Suppressor macrophage (primary cell): ENCODE data around the gene MADCAM1.

Experiments used
- DNase-seq, 4 experiments: peaks; one replicate each; pipeline ENCODE4 v3.0.0-alpha.2; 2020 to 2022

The MADCAM1 gene

DNA sequence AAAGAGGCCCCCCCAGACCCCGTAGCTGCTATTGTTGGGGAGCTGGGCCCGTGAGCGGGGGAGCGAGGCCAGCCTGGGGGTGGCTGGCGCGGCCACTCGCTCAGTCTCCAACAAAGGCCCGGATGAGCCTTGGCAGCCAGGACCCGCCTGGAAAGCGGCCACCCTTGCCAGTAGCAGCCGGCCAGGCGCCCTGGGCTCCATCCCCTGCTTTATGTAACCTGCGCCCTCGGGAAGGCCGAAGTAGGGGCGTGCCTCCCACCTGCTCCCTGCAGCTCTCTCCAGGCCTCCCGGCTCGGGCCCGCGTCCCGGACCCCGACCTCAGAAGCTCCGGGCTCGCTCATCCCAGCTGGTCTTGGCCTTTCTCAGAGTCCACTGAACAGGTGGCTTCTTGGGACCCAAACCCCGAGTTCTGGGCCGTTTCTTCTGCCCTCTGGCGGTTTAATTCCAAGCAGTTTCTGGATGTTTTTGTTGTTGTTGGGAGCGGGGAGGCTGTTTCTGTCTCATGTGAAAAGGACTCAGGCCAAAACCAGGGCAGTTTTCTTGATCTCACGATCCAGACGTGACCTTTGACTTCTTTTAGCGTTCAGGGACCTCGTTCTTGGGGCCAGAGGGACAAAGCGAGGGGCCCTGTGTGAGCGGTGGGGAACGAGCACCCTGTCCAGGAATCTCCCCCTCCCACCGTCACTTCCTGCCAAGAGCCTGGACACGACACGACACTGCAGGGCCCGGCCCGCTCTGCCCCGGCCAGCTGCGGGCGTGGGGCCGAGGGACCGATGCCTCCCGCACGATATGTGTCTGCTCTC is 36.5 kb downstream of the MADCAM1 start:
- DNase-seq: peak; percentile 59 to 73 (median 65)

DNA sequence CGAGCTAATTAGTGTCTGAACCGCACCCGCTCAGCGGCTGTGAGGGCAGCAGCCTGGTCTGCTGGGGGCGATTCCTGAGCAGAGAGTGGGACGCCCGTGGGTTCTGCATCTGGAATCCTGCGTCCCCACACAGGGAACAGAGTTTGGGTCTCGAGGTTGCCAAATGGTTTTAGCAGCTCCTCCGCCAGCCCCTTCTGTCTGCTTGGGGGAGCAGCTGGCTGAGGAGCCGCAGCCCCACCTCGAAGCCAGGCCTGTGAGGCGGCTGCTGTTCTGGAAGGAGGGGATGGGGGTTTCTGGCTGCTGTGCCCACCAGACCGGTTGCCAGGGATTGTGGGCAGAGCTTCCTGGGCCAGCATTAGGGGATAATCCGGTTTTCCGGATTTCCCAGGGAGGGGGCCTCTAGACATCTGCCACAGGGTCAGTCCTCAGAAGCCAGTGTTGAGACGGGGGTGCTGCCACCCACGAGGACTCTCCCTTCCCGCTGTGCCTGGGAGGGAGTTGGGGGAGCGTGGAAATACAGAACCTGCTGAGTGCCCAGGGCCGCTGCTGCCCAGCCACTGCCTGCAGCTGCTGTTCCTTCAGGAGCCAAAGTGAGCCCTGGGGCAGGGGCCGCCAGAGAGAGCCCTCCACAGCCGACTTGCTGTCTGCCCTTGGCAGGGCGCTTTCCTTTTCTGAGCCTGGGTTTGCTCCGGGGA is 37.2 kb downstream of the MADCAM1 start:
- no peak for DNase-seq

DNA sequence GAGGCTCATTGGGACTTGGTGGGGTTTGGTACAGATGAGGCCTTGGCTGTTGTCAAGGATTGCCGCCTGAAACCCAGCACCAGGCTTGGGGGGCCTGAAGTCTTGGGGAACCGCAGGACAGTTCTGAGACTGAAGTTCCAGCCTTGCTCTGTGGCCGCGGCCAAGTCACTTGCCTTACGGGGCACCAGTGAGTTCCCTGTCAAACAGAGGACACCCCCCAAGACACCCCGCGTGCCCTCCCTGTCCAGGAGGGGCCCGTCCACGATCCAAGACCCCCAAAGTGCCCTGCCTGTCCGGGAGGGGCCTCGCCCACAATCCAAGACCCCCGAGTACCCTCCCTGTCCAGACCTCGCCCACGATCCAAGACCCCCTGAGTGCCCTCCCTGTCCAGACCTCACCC is 37.8 kb downstream of the MADCAM1 start:
- DNase-seq: peak in 1 of 4 experiments; percentile 27

DNA sequence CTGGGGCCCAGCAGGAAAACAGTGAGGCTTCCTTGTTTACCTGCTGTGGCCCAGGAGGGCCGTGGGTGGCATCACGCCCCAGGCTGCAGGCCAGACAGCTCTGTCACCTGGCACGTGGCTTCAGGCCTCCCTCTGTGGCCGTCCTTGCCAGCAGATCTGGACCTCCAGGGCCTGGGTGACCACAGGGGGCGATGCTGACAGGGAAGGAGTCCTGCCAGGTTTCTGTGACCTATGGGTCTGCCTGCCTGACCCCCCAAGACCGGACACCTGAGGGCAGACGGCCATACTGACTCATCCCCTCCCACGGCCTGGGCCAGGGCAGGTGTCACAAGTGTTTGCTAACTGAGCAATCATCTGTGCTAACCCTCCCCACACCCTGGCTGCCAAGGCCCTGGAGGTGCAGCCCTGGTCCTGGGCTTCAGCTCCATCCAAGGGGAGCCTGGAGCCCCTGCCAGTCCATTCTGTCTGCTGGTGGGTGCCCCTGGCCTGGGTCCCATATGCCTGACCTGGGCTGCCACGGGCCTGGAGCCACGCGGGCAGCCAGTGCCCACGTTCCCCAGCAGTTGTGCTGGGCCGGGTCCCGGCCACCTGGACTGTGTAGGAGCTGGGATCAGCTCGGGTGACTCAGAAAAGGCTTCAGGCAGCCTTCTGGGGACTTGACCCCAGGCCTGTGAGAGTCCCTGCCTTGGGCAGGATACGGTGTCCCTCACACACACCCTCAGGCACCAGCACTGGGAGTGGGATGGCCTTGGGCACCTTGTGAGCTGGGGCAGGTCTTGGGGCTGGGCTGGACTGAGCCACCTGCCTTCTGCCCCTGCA is 38.9 kb downstream of the MADCAM1 start:
- DNase-seq: no peak

DNA sequence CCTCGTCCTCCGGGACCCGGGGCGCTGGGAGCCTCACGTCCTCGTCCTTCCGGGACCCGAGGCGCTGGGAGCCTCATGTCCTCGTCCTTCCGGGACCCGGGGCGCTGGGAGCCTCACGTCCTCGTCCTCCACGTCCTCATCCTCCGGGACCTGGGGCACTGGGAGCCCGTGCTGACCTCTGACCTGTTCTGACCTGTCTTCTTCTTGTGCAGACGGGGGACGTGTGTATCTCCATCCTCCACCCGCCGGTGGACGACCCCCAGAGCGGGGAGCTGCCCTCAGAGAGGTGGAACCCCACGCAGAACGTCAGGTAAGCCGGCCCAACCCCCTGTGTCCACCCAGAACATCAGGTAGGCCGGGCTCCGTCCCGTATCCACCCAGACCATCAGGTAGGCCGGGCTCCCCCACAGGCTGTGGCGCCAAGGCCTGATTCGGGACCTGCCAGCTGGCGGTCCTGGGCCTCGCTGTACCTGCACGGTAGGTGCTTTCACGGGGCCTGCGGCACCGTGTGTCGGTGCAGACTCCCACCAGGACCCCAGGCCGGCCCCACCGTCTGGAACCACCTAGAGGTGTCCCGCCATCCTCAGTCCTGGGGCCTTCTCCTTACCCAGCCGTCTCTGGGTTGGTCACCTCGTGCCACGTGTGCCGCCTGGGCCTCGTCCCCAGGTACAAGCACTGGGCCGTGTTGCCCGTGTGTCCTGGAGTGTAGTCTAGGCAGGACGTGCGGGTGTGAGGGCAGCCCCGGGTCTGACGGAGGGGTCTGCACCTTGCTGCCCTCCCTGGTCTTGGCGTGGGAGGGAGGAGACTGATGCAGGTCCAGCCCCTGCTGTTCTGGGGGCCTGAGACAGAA is 40.0 kb downstream of the MADCAM1 start:
- DNase-seq: no peak

DNA sequence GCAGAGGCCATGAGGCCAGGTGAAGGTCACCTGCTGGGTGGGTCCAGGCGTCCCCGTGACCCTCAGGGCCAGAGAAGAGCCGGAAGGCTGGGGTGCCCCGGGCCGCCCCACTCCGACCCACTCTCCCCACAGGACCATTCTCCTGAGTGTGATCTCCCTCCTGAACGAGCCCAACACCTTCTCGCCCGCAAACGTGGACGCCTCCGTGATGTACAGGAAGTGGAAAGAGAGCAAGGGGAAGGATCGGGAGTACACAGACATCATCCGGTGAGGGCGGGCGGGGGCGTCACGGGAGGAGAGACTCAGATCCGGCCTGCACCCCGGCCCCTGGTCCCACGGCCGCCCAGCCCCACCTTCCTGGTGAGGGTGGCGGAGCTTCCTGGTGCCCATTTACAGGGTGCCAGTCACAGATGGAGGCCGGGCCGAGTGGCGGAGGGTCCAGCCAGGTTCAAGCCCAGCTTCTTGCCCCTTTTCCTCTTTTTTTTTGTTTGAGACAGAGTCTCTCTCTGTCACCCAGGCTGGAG is 40.7 kb downstream of the MADCAM1 start:
- DNase-seq: no peak

DNA sequence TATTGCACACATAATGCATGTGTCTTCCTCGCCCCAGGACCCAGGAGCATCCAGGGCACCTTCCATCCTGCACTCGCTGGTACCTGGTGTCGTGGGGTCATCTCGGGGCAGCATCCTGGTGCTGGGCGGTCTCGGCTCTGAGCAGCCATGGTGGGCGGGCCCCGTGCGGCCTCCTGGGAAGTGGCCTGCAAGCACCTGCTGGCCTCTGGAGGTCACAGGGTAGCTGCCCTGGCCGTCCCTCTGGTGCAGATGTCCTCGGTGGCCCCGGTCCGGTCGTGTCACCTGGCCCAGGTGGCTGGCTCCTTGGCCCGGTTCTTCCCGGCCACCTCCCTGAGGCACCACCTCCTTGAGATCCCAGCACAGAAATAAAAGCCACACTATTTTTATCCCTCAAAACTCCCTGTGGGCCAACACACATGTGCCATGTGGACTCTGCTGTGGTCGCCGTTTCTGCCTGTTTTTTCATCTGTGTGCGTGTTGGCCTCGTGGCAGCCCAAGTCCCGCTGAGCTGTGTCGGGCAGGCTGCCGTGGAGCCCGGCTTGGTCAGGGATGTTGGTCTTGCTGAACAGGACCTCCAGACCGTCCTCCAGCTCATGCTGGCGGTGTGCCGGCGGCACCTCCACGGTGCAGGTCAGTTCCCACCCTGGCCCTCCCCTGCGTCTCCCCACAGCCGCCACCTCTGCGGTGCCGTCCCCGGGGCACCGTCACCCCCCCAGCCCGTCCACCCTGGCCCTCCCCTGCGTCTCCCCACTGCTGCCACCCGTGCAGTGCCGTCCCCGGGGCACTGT is 42.5 kb downstream of the MADCAM1 start:
- DNase-seq: no peak

DNA sequence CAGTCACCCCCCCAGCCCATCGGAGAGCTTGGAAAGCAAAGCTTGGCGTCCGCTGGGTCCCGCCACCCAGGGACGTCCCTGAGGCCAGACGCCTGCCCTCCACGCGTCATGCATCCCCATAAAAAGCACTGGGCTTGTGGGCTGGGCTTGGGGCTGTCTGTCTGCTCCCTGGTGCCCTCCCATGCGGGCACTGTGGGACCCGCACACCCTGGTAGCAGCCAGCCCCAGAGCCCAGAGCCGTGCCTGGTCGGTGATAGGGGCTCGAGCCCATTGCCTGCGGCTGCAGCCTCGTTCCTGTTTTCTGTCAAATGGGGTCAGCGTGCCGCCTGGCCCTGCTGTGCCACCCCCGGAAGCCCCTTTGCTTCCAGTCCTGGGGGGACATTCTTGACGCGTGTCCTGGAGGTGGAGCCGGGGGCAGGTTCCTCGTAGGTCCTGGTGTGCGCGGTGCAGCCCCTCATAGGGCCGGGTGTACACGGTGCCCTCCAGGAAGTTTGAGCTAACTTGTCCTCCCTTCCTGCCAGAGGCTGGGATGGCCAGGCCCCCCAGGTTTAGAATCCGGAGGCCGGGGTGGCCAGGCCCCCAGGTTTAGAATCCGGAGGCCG is 43.2 kb downstream of the MADCAM1 start:
- DNase-seq: no peak

DNA sequence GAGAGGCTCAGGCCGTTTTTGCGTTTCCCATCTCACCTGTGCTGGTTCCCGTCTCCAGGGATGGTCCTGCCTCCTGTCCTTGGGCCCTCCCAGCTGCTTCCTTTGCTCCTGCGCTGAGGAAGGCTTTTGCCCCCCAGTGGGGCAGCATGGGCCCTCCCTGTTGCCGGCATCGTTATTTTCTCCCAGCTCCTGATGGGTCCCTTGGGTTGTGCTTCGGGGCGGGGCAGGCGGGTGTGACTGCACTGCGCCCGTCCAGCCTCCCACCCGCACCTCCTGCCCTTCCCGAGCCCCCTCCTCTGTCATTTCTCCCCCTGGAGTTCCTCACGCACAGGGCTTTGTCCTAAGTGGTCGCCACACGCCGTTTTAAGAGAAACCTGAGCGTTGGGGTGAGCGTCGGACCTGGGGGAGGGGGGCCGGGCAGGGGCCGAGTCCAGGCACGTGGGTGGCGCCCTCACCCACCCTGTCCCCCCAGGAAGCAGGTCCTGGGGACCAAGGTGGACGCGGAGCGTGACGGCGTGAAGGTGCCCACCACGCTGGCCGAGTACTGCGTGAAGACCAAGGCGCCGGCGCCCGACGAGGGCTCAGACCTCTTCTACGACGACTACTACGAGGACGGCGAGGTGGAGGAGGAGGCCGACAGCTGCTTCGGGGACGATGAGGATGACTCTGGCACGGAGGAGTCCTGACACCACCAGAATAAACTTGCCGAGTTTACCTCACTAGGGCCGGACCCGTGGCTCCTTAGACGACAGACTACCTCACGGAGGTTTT is 44.8 kb downstream of the MADCAM1 start:
- no peak for DNase-seq

DNA sequence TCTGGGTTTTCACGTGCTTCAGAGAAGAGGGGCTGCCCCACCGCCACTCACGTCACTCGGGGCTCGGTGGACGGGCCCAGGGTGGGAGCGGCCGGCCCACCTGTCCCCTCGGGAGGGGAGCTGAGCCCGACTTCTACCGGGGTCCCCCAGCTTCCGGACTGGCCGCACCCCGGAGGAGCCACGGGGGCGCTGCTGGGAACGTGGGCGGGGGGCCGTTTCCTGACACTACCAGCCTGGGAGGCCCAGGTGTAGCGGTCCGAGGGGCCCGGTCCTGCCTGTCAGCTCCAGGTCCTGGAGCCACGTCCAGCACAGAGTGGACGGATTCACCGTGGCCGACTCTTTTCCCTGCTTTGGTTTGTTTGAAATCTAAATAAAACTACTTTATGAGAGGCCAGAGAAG is 45.4 kb downstream of the MADCAM1 start:
- DNase-seq: no peak

DNA sequence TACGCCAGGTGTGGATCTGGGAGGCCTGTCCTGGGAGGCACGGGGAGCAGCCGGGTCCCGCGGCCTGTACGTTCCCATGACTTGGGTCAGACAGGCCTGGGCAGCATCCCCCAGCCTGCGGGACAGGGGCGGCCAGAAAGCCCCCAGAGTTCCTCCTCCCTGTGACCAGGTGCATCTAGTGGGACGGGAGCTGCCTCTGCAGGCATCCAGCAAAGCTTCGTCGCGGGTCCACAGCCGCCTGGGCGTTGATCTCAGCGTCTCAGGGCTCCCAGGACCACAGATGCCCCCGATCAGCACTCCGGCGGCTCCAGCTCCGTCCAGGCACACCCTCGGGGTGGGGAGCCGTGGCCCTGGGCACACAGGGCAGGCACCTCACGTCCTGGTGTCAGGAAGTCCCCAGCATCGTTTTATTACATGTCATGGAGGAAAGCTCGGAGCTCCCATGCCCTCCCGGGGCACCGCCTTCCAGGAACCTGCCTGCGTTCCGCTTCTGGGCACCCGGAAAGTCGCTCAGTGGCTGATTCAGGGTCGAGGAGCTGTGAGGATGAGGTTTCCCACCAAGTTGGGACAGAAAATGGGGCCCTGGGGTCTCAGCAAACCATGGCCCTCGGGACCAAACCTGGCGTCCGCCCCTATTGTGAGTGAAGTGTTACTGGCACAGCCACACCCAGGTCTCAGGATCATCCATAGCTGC is 46.0 kb downstream of the MADCAM1 start:
- DNase-seq: no peak

DNA sequence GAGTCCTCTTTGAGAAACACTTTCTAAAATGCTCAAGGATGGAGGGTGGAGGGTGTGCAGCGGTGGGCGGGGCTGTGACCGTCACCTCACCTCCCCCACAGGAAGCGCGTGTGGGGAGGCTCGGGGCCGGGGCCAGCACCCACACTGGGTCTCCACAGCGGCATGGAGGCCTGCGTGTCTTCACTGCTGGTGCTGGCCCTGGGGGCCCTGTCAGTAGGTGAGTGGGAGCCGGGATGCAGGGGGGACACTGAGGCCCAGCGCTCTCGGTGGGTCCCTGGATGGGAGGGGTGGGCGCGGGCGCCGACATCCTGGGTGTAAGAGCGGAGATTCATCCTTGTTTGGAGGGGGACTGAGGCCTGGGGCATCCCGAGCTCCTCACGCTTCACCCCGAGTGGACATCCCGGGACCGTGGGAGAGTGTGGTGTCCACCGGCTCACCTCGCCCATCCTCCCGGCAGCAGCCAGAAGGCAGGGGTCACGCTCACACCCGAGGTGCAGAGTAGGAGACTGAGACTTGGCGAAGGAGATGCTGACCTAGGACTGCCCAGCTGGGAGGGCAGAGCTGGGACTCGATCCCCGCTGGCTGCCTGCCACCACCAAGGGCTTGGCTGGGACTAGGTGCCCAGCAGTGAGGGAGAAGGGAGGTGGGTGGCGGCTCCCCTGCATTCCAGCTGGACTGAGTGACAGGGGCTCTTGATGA is 47.8 kb downstream of the MADCAM1 start, which contains the start of gene GZMM:
TSS of gene GZMM (plus strand) at position 144 of the 699 bp plus-strand sequence. CDS start at position 163, 19 bp downstream.
- DNase-seq: no peak

DNA sequence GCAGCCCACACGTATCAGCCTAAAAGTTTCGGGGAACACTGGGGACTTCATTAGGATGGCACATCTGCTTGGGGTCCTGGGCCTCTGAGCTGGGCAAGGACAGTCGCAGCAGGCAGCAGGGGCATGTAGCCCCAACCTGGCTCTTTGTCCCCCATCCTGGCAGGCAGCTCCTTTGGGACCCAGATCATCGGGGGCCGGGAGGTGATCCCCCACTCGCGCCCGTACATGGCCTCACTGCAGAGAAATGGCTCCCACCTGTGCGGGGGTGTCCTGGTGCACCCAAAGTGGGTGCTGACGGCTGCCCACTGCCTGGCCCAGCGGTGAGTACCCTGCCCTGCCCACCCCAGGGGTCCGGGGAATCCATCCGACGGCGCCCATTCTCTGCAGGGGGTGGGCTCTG is 50.8 kb downstream of the MADCAM1 start:
- no peak for DNase-seq

DNA sequence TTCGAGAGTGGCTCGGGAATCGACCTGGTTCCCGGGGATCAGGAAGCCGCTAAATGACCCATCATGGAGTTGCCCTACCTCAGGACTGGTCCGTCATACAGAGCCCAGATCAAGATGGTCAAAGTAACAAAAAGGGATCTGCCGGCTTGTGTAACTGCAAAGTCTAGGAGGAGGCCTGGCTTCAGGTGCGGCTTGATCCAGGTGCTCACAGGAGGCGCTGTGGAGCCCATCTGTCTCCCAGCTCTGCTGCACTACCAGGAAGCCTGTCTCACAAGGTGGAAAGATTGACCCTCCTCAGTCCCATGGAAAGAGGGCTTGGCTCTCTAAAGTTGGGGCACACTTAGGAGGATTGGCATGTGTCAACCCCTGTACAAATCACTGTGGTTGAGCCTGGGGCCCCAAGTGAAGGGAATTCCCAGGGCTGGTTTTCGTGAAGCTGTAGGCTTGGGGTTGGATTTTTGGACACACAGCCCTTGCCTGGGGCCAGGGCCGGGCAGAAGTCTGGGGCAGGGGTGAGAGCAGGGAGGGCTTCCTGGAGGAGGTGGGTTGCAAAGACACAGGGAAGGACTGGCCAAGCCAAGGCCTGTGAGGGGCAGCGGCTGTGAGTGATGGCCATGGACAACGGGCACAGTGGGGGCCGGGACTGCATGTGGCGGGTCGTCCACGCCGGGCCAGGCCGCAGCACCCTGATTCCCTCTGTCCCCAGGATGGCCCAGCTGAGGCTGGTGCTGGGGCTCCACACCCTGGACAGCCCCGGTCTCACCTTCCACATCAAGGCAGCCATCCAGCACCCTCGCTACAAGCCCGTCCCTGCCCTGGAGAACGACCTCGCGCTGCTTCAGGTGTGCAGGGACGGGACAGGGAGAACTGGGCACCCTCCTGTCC is 51.8 kb downstream of the MADCAM1 start:
- no peak for DNase-seq

DNA sequence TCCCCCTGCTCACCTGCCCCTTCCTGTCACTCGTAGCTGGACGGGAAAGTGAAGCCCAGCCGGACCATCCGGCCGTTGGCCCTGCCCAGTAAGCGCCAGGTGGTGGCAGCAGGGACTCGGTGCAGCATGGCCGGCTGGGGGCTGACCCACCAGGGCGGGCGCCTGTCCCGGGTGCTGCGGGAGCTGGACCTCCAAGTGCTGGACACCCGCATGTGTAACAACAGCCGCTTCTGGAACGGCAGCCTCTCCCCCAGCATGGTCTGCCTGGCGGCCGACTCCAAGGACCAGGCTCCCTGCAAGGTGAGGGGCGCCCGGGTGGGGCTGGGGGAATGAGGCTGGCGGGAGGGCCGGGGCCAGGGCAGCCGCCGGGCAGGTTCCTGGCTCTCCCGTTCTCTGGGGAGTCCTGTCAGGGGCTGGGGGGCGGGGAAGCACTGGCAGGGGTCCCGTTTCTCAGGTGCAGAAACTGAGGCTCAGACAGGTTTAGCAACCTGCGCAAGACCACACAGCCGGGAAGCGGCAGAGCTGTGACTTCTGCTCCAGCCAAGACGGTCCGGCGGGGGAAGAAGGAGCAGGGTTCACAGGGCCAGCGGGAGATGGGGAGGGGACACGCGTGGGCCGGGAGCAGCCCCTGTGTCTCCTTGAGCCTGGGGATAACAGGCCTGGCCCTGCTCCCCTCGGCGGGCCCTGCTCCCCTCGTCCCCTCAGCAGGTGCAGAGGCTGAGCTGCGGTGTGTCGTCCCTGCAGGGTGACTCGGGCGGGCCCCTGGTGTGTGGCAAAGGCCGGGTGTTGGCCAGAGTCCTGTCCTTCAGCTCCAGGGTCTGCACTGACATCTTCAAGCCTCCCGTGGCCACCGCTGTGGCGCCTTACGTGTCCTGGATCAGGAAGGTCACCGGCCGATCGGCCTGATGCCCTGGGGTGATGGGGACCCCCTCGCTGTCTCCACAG is 52.9 kb downstream of the MADCAM1 start:
- DNase-seq: no peak

DNA sequence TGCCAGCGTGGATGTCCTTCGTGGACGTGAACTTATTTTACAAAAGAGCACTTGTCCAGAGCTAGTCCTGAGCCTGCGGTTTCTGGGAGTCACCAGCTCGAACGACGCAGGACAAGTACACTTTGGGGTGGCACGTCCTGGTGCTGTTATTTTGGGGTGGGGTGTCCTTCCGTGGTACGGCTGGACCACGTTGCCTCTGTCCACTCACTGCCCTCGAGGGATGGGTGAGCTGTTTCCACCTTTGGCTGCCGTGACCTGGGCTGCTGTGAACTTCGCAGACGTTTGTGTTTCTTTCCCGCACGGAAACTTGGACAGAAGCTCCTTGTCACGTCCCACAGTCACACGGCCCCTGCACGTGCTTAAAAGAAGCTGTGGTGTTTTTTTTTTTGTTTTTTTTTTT is 58.5 kb downstream of the MADCAM1 start:
- no peak for DNase-seq
